Testis (tissue), 3 donors: ENCODE data around the gene SAMD4B. TPM values are rescaled to one million over a fixed set of nuclear protein-coding genes. Genes with fewer than 3 reads are reported as not detected.

Experiments
- DNase-seq: peaks from one replicate; pipeline ENCODE4 v3.0.0-alpha.2; 2019
- H3K27ac ChIP-seq, 2 donors: fragments of 200-600 bp; sonication (generic); one replicate each; pipeline ENCODE4 v1.5.1; 2019
- H3K27me3 ChIP-seq: fragments of 200-600 bp; sonication (generic); one replicate; pipeline ENCODE4 v1.5.1; 2019
- H3K36me3 ChIP-seq: fragments of 200-600 bp; sonication (generic); one replicate; pipeline ENCODE4 v1.5.1; 2017; ENCODE audit warnings: low read depth; ENCODE audit errors: missing control alignments
- H3K4me1 ChIP-seq: fragments of 200-600 bp; sonication (generic); one replicate; pipeline ENCODE4 v1.5.1; 2019
- H3K4me3 ChIP-seq, 2 donors: fragments of 200-600 bp; sonication (generic); one replicate each; pipeline ENCODE4 v1.5.1; 2017 to 2019
- H3K9me3 ChIP-seq: fragments of 200-600 bp; sonication (generic); one replicate; pipeline ENCODE4 v1.5.1; 2017
- CTCF ChIP-seq, 3 experiments: fragments of 450-650 bp in 2 of 3; fragments of 200-600 bp in 1 of 3; sonication (generic) in 1 of 3; IDR thresholded peaks; one replicate each; pipeline ENCODE4 v1.5.1; 2016 to 2019; ENCODE audit warnings: antibody characterized with exemption in 3 of 3, mild to moderate bottlenecking in 2 of 3, moderate library complexity in 1 of 3
- POLR2A ChIP-seq: fragments of 450-650 bp; IDR thresholded peaks from one replicate; pipeline ENCODE4 v1.6.1; 2017; ENCODE audit warnings: antibody characterized with exemption, mild to moderate bottlenecking, moderate library complexity
- WGBS, 2 donors: methylation state at CpG; one replicate each; pipeline ENCODE4 v1.1.5; 2018; 5-methylcytosine and 5-hydroxymethylcytosine counted together
- intact Hi-C: fragments of 100-400 bp; cut with DNase I; formaldehyde crosslinking; loops from one replicate; pipeline ENCODE4 v1.15.1; 2023; ENCODE audit warnings: low total_unique reads
- polyA plus RNA-seq: library from polyadenylated mRNA; stranded (reverse); fragments of 350-450 nt; fragmentation: Illumina TruSeq; extraction: RNeasy Lipid Tissue Mini Kit (QIAGEN cat#74804); gene quantifications from one replicate; pipeline ENCODE4 v1.2.3, GENCODE V29; 2014; ENCODE audit warnings: low read depth, low replicate concordance; ENCODE audit not compliant: insufficient read depth
- total RNA-seq, 2 donors: library from RNA; depleted of rRNA; stranded (reverse); fragments of >200 nt; gene quantifications; one replicate each; pipeline ENCODE4 v1.2.3, GENCODE V29; 2016

SAMD4B gene
- total and polyA plus RNA-seq, 3 donors from 2014 or later = 159 to 276 (median 228) TPM

- Histone ChIP-seq H3K4me1 (peaks cover 19% of the 10 kb centered on the region), H3K36me3 (no peaks in the 10 kb centered on the region), H3K9me3 (no peaks in the 10 kb centered on the region), H3K27ac (no peak overlapping the region), H3K4me3 (no peak overlapping the region), H3K27me3 (no peaks in the 10 kb centered on the region)
- intact Hi-C loops = loop anchor here (10.0 kb wide), 1 partner anchor 109 kb away; the partner anchor contains the start of gene EID2B
- DNase-seq = no peak
- WGBS, 2 donors = 91 to 92% methylated on average over 7 of the region's 7 CpGs
- TF ChIP-seq POLR2A = no peak
- no peak for TF ChIP-seq CTCF (IDR thresholded peaks at IDR 0.05)
These were observed 83.5 kb downstream of the SAMD4B start for GRCh38 chr19:39425744-39426143.

GRCh38 chr19:39426170-39426569 lies 83.9 kb downstream of the SAMD4B start:
- Histone ChIP-seq H3K4me3 (no peak overlapping the region), H3K36me3 (no peaks in the 10 kb centered on the region), H3K27ac (no peak overlapping the region), H3K27me3 (no peaks in the 10 kb centered on the region), H3K9me3 (no peaks in the 10 kb centered on the region), H3K4me1 (peaks cover 19% of the 10 kb centered on the region)
- WGBS, 2 donors = 58 to 59% methylated on average over 5 of the region's 5 CpGs
- no peak for TF ChIP-seq POLR2A
- TF ChIP-seq CTCF (IDR thresholded peaks at IDR 0.05) = no peak
- intact Hi-C loops = loop anchor here (10.0 kb wide), 1 partner anchor 109 kb away; the partner anchor contains the start of gene EID2B
- DNase-seq = no peak

- Histone ChIP-seq H3K27ac (peak overlapping the region in 1 of 2 donors; percentile 81), H3K4me1 (peaks cover 19% of the 10 kb centered on the region), H3K9me3 (no peaks in the 10 kb centered on the region), H3K27me3 (no peaks in the 10 kb centered on the region), H3K36me3 (no peaks in the 10 kb centered on the region), H3K4me3 (no peak overlapping the region)
- 93 to 95% methylated on average over 11 of the region's 11 CpGs for WGBS, 2 donors
- no peak for DNase-seq
- intact Hi-C loops = loop anchor here (10.0 kb wide), 1 partner anchor 107 kb away; the partner anchor contains the start of gene EID2B
- TF ChIP-seq POLR2A (no peak), CTCF (IDR thresholded peaks at IDR 0.05) (no peak)
These were observed 85.5 kb downstream of the SAMD4B start for GRCh38 chr19:39427707-39428106.

GRCh38 chr19:39428283-39429112 lies 86.3 kb downstream of the SAMD4B start:
- Histone ChIP-seq H3K27me3 (no peaks in the 10 kb centered on the region), H3K27ac (peak overlapping the region; percentile 41 to 81), H3K4me1 (peaks cover 19% of the 10 kb centered on the region), H3K9me3 (no peaks in the 10 kb centered on the region), H3K4me3 (no peak overlapping the region), H3K36me3 (no peaks in the 10 kb centered on the region)
- TF ChIP-seq POLR2A = no peak
- 36 to 49% methylated on average over 11 to 23 of the region's 23 CpGs for WGBS, 2 donors
- peak; percentile 80 for DNase-seq
- intact Hi-C loops = loop anchor here (10.0 kb wide), 1 partner anchor 106 kb away; the partner anchor contains the start of gene EID2B

GRCh38 chr19:39430675-39431593 lies 88.7 kb downstream of the SAMD4B start:
- no peak for DNase-seq
- Histone ChIP-seq H3K4me1 (peaks cover 32% of the 10 kb centered on the region), H3K27ac (peak overlapping the region; percentile 63 to 65), H3K27me3 (no peaks in the 10 kb centered on the region), H3K9me3 (no peaks in the 10 kb centered on the region), H3K4me3 (no peak overlapping the region), H3K36me3 (no peaks in the 10 kb centered on the region)
- intact Hi-C loops = no loop called here
- WGBS, 2 donors = 74 to 78% methylated on average over 18 to 25 of the region's 25 CpGs
- TF ChIP-seq CTCF (IDR thresholded peaks at IDR 0.05) (no peak), POLR2A (no peak)
